Lung (tissue), 12 donors: Measurements from ENCODE around the gene SPRED3. TPM values are rescaled to one million over a fixed set of nuclear protein-coding genes. Genes with fewer than 3 reads are reported as not detected.

Experiments used
- ATAC-seq: fragments of 200-7000 bp; cut with Tn5 transposase; one replicate; pipeline ENCODE4 v1.9.1; 2020; ENCODE audit warnings: moderate number of reproducible peaks; ENCODE audit not compliant: insufficient read depth, low FRiP score
- DNase-seq, 3 donors: peaks; one replicate each; pipeline ENCODE4 v3.0.0-alpha.2; 2013 to 2017
- H3K27ac ChIP-seq, 2 donors: one replicate each; pipeline ENCODE4 v1.5.1; 2013; ENCODE audit warnings: mild to moderate bottlenecking in 2 of 2, moderate library complexity in 2 of 2, control low read depth in 1 of 2, inconsistent platforms in 1 of 2, low read depth in 1 of 2, low read length in 1 of 2
- H3K27me3 ChIP-seq, 3 donors: one replicate each; pipeline ENCODE4 v1.5.1; 2013; ENCODE audit warnings: low read length in 2 of 3; ENCODE audit not compliant: control insufficient read depth in 3 of 3, insufficient read depth in 3 of 3
- H3K36me3 ChIP-seq, 4 donors: one replicate each; pipeline ENCODE4 v1.5.1; 2013; ENCODE audit warnings: low read length in 4 of 4, mild to moderate bottlenecking in 1 of 4, moderate library complexity in 1 of 4; ENCODE audit not compliant: control insufficient read depth in 4 of 4, insufficient read depth in 4 of 4
- H3K4me1 ChIP-seq, 5 donors: one replicate each; pipeline ENCODE4 v1.5.1; 2013; ENCODE audit warnings: low read length in 5 of 5, mild to moderate bottlenecking in 2 of 5, moderate library complexity in 1 of 5; ENCODE audit not compliant: control insufficient read depth in 5 of 5, insufficient read depth in 5 of 5
- H3K4me3 ChIP-seq: one replicate; pipeline ENCODE4 v1.5.1; 2013; ENCODE audit warnings: mild to moderate bottlenecking, control low read depth, moderate library complexity
- H3K9ac ChIP-seq, 2 donors: one replicate each; pipeline ENCODE4 v1.5.1; 2013; ENCODE audit warnings: low read length in 2 of 2, control low read depth in 1 of 2; ENCODE audit not compliant: insufficient read depth in 1 of 2
- H3K9me3 ChIP-seq, 4 donors: one replicate each; pipeline ENCODE4 v1.5.1; 2013; ENCODE audit warnings: low read length in 3 of 4, mild to moderate bottlenecking in 1 of 4, moderate library complexity in 1 of 4; ENCODE audit not compliant: control insufficient read depth in 4 of 4, insufficient read depth in 3 of 4
- WGBS, 2 donors: extraction: QIAGEN DNeasy Blood & Tissue Kit; methylation state at CpG; one replicate each; pipeline ENCODE4 v1.1.7; 2013; 5-methylcytosine and 5-hydroxymethylcytosine counted together
- polyA plus RNA-seq, 2 donors: library from polyadenylated mRNA; stranded (reverse); fragments of 200-250 nt; gene quantifications; one replicate each; pipeline ENCODE4 v1.2.1, GENCODE V29; 2013
- total RNA-seq, 2 donors: library from RNA; depleted of rRNA in 1 of 2; stranded (reverse); fragments of >200 nt in 1 of 2; gene quantifications; one replicate each; pipeline ENCODE4 v1.2.1, GENCODE V29; 2014 to 2021
- TF ChIP-seq, protein P1 (sequence below): IDR thresholded peaks from 2 replicates; pipeline ENCODE4 v1.5.1; 2012; ENCODE audit warnings: mild to moderate bottlenecking; ENCODE audit errors: control extremely low read depth, extremely low read depth
- donor health status: control.
- donor health status: control.
- donor health status: Bipolar disorder and iron deficiency.
- donor health status: healthy.
- donor health status: DM: yes; HTN: yes; CAD: no.

Gene SPRED3
- total and polyA plus RNA-seq, 4 donors = 0.09 to 2.6 (median 1.3) TPM

DNA sequence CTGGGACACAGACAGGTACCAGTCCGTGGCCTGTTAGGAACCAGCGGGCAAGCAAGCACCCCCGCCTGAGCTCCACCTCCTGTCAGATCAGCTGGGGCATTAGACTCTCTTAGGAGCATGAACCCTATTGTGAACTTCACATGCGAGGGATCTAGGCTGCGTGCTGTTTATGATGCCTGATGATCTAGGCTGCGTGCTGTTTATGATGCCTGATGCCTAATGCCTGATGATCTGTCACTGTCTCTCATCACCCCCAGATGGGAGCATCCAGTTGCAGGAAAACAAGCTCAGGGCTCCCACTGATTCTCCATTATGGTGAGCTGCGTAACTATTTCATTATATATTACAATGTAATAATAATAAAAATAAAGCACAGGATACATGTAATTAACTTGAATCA, 33.9 kb downstream of the SPRED3 start:
- H3K27me3 ChIP-seq = peaks cover 0 to 3% (median 0%) of the 10 kb centered on the region in 3 donors
- no peak overlapping the region for H3K27ac ChIP-seq
- peaks cover 0 to 2% (median 0%) of the 10 kb centered on the region in 4 donors for H3K9me3 ChIP-seq
- no peaks in the 10 kb centered on the region for H3K36me3 ChIP-seq
- H3K4me3 ChIP-seq = no peak overlapping the region
- WGBS, 2 donors = 85 to 93% methylated on average over 7 of the region's 7 CpGs
- DNase-seq (no peak), ATAC-seq (no peak)
- no peak overlapping the region for H3K9ac ChIP-seq
- H3K4me1 ChIP-seq = peaks cover 0 to 10% (median 0%) of the 10 kb centered on the region in 5 donors
- TF ChIP-seq, protein P1, sequence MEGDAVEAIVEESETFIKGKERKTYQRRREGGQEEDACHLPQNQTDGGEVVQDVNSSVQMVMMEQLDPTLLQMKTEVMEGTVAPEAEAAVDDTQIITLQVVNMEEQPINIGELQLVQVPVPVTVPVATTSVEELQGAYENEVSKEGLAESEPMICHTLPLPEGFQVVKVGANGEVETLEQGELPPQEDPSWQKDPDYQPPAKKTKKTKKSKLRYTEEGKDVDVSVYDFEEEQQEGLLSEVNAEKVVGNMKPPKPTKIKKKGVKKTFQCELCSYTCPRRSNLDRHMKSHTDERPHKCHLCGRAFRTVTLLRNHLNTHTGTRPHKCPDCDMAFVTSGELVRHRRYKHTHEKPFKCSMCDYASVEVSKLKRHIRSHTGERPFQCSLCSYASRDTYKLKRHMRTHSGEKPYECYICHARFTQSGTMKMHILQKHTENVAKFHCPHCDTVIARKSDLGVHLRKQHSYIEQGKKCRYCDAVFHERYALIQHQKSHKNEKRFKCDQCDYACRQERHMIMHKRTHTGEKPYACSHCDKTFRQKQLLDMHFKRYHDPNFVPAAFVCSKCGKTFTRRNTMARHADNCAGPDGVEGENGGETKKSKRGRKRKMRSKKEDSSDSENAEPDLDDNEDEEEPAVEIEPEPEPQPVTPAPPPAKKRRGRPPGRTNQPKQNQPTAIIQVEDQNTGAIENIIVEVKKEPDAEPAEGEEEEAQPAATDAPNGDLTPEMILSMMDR = no peak

DNA sequence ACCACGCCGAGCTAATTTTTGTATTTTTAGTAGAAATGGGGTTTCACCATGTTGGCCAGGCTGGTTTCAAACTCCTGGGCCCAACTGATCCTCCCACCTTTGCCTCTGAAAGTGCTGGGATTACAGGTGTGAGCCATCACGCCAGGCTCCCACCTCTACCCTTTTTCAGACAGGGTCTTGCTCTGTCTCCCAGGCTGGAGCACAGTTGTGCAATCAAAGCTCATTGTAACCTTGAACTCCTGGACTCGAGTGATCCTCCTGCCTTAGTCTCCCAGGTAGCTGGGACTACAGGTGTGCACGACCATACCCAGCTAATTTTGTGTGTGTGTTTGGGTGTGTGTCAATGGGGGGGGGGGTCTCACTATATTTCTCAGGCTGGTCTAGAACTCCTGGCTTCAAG, 35.8 kb downstream of the SPRED3 start:
- TF ChIP-seq, protein P1 = no peak
- no peak overlapping the region for H3K27ac ChIP-seq
- H3K4me3 ChIP-seq = no peak overlapping the region
- ATAC-seq (no peak), DNase-seq (no peak)
- peaks cover 0 to 5% (median 0%) of the 10 kb centered on the region in 3 donors for H3K27me3 ChIP-seq
- no peak overlapping the region for H3K9ac ChIP-seq
- H3K9me3 ChIP-seq = peaks cover 0 to 2% (median 0%) of the 10 kb centered on the region in 4 donors
- H3K4me1 ChIP-seq = no peaks in the 10 kb centered on the region
- H3K36me3 ChIP-seq = no peaks in the 10 kb centered on the region
- 85 to 91% methylated on average over 4 to 5 of the region's 5 CpGs for WGBS, 2 donors

DNA sequence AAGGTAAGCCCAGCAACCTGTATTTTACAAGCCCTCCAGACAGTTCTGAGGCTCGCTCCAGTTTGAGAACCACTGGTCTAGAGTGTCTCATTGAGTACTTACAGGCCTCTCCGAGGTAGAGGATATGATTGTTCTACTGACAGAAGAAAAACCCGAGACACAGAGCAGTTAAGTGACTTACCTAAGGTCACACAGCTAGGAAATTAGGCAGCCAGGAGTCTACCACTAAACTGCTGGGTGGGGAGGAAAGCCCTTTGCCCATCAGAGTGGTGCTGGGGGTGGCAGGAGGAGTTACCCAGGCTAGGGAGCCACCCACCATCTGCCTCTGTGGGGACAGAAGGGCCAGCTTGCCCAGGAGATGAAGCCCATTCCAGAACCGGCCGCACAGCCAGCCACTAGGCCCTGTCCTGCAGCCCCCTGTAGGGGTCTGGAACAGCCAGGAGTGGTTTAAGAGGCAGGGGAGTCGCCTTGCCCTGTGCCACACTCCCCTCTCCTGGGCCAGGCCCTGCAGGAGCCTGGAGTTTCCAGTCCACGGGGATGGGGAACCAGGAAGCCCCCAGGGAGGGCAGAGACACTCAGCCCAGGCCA, 36.8 kb downstream of the SPRED3 start:
- no peak overlapping the region for H3K27ac ChIP-seq
- DNase-seq (no peak), ATAC-seq (no peak)
- H3K27me3 ChIP-seq = peaks cover 0 to 5% (median 0%) of the 10 kb centered on the region in 3 donors
- H3K4me1 ChIP-seq = no peaks in the 10 kb centered on the region
- no peak overlapping the region for H3K9ac ChIP-seq
- WGBS, 2 donors = 64 to 70% methylated on average over 7 of the region's 7 CpGs
- H3K4me3 ChIP-seq = peak overlapping the region; percentile 26
- TF ChIP-seq, protein P1 = no peak
- peaks cover 0 to 2% (median 0%) of the 10 kb centered on the region in 4 donors for H3K9me3 ChIP-seq
- no peaks in the 10 kb centered on the region for H3K36me3 ChIP-seq
